Uterus (tissue), 2 donors: ENCODE data around the gene MAPKBP1.

Source experiments
- POLR2A ChIP-seq, 2 donors: fragments of 450-650 bp; IDR thresholded peaks; one replicate each; pipeline ENCODE4 v1.6.1; 2016; ENCODE audit warnings: antibody characterized with exemption in 2 of 2, mild to moderate bottlenecking in 1 of 2, moderate library complexity in 1 of 2
- TF ChIP-seq, protein P1 (sequence below), 4 experiments: fragments of 200-600 bp in 2 of 4; fragments of 450-650 bp in 2 of 4; sonication (generic) in 2 of 4; IDR thresholded peaks; one replicate each; pipeline ENCODE4 v1.5.1; 2016 to 2019; ENCODE audit warnings: antibody characterized with exemption in 4 of 4, mild to moderate bottlenecking in 2 of 4, moderate library complexity in 1 of 4

DNA sequence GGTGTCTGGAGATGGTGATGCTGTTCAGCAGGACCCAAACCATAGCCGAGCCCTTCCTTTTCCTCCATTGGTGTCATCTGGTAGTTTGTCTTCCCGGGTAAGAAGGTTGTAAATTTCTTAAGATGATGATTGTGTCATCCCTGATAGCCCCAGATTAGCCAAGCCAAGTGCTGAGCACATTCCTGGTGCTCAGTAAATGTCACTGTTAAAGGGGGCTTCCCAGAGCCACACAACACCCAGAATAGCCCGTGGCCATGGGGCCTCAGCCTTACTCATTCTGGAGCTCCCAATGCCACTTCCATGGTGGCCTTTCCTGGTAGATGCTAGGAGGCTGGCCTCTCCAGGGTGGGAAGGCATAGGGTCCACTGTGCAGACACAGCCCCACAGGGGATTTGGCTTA, 59.8 kb downstream of the MAPKBP1 start:
- TF ChIP-seq POLR2A (IDR thresholded peaks at IDR 0.05), result no peak
- TF ChIP-seq, protein P1, sequence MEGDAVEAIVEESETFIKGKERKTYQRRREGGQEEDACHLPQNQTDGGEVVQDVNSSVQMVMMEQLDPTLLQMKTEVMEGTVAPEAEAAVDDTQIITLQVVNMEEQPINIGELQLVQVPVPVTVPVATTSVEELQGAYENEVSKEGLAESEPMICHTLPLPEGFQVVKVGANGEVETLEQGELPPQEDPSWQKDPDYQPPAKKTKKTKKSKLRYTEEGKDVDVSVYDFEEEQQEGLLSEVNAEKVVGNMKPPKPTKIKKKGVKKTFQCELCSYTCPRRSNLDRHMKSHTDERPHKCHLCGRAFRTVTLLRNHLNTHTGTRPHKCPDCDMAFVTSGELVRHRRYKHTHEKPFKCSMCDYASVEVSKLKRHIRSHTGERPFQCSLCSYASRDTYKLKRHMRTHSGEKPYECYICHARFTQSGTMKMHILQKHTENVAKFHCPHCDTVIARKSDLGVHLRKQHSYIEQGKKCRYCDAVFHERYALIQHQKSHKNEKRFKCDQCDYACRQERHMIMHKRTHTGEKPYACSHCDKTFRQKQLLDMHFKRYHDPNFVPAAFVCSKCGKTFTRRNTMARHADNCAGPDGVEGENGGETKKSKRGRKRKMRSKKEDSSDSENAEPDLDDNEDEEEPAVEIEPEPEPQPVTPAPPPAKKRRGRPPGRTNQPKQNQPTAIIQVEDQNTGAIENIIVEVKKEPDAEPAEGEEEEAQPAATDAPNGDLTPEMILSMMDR (IDR thresholded peaks at IDR 0.05), result no peak
